IMR-90 (cell line): ENCODE measurements around the gene RARB.

ENCODE experiments used
- CEBPB ChIP-seq: IDR thresholded peaks from 2 replicates; pipeline ENCODE4 v1.6.1; 2012; ENCODE audit warnings: low read depth, low read length, improper control_type of control experiment
- FOS ChIP-seq: fragments of 150-350 bp; IDR thresholded peaks from 2 replicates; pipeline ENCODE4 v1.6.1; 2016; ENCODE audit warnings: low read depth, low read length
- MAFK ChIP-seq: IDR thresholded peaks from 2 replicates; pipeline ENCODE4 v1.6.1; 2012; ENCODE audit warnings: low read depth, low read length, improper control_type of control experiment
- MAZ ChIP-seq: IDR thresholded peaks from 2 replicates; pipeline ENCODE4 v1.6.1; 2012; ENCODE audit warnings: low read depth, mild to moderate bottlenecking, low read length, improper control_type of control experiment, moderate library complexity, borderline replicate concordance
- MXI1 ChIP-seq: IDR thresholded peaks from 2 replicates; pipeline ENCODE4 v1.6.1; 2012; ENCODE audit warnings: low read depth, mild to moderate bottlenecking, low read length, moderate library complexity, borderline replicate concordance
- POLR2A ChIP-seq: IDR thresholded peaks from 2 replicates; pipeline ENCODE4 v1.6.1; 2012; ENCODE audit warnings: mild to moderate bottlenecking, low read depth, low read length
- RCOR1 ChIP-seq: IDR thresholded peaks from 2 replicates; pipeline ENCODE4 v1.6.1; 2012; ENCODE audit warnings: mild to moderate bottlenecking, low read length, improper control_type of control experiment; ENCODE audit not compliant: insufficient replicate concordance
- RFX5 ChIP-seq: IDR thresholded peaks from 2 replicates; pipeline ENCODE4 v1.8.0; 2012; ENCODE audit warnings: low read depth, mild to moderate bottlenecking, low read length, moderate library complexity
- SMC3 ChIP-seq: fragments of 150-350 bp; IDR thresholded peaks from 2 replicates; pipeline ENCODE4 v1.6.1; 2016; ENCODE audit warnings: low read depth, mild to moderate bottlenecking, antibody characterized with exemption, low read length, moderate library complexity
- TF ChIP-seq, protein P1 (sequence below): conservative IDR thresholded peaks from 2 replicates; pipeline ENCODE4 v1.5.1; 2012; ENCODE audit warnings: mild to moderate bottlenecking, low read depth, low read length, improper control_type of control experiment
- TF ChIP-seq, protein P2 (sequence below): fragments of 150-350 bp; IDR thresholded peaks from 2 replicates; pipeline ENCODE4 v1.6.1; 2017; ENCODE audit warnings: mild to moderate bottlenecking, antibody characterized with exemption, low read length, low read depth

GRCh38 chr3:25578059-25578458 lies 150.0 kb downstream of the RARB start:
- TF ChIP-seq RCOR1 (no peak), POLR2A (no peak), MAFK (no peak), SMC3 (no peak), CEBPB (no peak), MAZ (no peak), MXI1 (no peak), RFX5 (no peak), FOS (no peak)
- TF ChIP-seq, protein P1, sequence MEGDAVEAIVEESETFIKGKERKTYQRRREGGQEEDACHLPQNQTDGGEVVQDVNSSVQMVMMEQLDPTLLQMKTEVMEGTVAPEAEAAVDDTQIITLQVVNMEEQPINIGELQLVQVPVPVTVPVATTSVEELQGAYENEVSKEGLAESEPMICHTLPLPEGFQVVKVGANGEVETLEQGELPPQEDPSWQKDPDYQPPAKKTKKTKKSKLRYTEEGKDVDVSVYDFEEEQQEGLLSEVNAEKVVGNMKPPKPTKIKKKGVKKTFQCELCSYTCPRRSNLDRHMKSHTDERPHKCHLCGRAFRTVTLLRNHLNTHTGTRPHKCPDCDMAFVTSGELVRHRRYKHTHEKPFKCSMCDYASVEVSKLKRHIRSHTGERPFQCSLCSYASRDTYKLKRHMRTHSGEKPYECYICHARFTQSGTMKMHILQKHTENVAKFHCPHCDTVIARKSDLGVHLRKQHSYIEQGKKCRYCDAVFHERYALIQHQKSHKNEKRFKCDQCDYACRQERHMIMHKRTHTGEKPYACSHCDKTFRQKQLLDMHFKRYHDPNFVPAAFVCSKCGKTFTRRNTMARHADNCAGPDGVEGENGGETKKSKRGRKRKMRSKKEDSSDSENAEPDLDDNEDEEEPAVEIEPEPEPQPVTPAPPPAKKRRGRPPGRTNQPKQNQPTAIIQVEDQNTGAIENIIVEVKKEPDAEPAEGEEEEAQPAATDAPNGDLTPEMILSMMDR, result no peak
- TF ChIP-seq, protein P2, sequence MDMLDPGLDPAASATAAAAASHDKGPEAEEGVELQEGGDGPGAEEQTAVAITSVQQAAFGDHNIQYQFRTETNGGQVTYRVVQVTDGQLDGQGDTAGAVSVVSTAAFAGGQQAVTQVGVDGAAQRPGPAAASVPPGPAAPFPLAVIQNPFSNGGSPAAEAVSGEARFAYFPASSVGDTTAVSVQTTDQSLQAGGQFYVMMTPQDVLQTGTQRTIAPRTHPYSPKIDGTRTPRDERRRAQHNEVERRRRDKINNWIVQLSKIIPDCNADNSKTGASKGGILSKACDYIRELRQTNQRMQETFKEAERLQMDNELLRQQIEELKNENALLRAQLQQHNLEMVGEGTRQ, result no peak
